Measurements from ENCODE around the gene TMEM163.

TMEM163 gene

DNA sequence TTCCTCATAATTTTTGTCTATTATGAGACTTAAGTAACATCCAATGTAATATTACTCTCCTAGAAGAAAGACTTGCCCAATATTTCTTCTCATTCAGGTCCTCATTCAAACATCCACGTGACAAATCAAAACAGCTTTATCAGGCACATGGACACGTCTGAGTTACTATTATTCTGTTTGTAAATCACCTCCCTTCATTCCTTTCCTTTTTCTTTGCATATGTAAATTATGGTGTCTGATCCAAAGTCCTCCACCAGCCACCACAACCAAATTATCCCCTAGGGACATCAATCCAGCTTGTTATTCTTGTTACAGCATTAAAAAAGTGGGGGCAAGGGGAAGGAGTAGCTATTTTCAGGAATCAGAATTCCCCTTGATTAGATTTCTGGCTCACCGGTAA is 7.1 kb downstream of the TMEM163 start:
- DNase-seq (ENCODE audit: low read depth), result no peak
- no peak for TF ChIP-seq CTCF (IDR thresholded peaks at IDR 0.05; ENCODE audit: insufficient read depth, low read depth, low read length, missing control alignments)
- no peak overlapping the region for H3K4me3 ChIP-seq (ENCODE audit: low read depth, low read length)

GRCh38 chr2:134707330-134707676 is 11.5 kb downstream of the TMEM163 start:
- no peak overlapping the region for H3K4me3 ChIP-seq (ENCODE audit: low read depth, low read length)
- TF ChIP-seq CTCF (IDR thresholded peaks at IDR 0.05; ENCODE audit: insufficient read depth, low read depth, low read length, missing control alignments), result no peak
- no peak for DNase-seq (ENCODE audit: low read depth)

DNA sequence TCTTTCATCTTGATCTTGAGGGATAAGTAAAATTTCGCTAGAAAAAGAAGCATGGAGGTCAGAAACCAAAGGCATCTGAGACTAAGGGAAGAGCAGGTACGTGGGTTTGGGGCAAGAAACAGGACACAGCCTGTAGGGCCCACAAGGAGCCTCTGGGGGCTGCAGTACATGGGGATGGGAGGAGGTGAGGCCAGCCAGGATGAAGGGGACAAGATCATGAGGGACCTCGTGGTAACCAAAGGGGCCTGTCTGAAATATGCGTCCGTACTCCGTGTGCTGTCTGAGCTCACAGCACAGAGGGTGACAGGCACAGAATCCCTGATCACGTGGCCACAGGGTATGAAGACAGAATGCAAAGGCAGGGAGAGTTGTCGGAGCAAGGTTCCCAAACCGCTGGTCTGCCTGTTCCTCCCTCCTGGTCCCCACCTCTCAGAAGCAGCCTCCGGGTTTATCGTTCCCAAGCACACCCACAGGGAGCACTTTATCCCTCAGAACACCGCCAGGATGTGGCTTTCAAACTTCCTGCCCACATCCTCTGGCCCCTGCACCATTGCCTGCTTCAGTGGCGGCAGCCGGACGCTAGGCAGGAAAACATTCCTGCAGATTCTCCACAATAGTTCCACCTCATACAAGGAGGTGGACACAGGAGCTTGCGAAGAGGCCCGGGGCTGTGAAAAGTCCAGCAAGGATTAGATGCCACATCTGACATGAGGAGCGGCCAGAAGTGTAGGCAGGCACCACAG is 12.0 kb downstream of the TMEM163 start:
- no peak for TF ChIP-seq CTCF (IDR thresholded peaks at IDR 0.05; ENCODE audit: insufficient read depth, low read depth, low read length, missing control alignments)
- H3K4me3 ChIP-seq (ENCODE audit: low read depth, low read length), result no peak overlapping the region
- no peak for DNase-seq (ENCODE audit: low read depth)

DNA sequence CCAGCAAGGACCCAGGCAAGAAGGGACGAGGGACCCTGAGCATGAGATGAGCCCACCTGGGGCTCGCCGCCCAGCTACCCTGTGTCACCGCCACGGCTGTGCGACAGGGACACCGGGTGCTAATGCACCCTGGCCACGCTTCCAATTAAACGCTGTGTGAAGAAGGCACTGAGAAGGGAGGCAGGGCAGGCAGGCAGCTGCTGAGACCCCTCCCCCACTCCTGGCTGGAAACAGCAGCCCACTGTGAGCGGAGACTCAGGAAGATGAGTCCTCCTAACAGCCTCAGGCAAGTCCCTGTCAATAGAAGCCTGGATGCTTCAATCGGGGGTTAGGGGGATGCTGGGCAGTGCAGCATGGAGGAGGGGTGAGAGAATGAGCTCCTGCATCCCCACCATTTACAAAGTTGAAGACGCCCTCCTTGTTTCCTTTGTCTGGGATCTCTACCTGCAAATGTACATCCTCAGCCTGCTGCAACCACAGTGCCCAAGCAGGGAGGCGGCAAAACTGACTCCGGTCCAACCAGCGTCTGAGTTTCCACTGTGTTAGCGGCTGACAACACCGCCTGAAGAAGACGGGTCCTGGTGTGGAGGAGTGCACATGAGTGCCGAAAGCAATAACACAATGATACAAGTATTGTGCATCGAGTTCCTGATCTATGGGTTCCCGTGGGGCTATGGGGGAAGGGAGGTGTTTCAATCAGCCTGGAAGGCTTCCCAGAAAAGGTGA is 12.8 kb downstream of the TMEM163 start:
- H3K4me3 ChIP-seq (ENCODE audit: low read depth, low read length), result no peak overlapping the region
- no peak for TF ChIP-seq CTCF (IDR thresholded peaks at IDR 0.05; ENCODE audit: insufficient read depth, low read depth, low read length, missing control alignments)
- DNase-seq (ENCODE audit: low read depth), result no peak

GRCh38 chr2:134704173-134704572 is 14.6 kb downstream of the TMEM163 start:
- no peak for DNase-seq (ENCODE audit: low read depth)
- no peak for TF ChIP-seq CTCF (IDR thresholded peaks at IDR 0.05; ENCODE audit: insufficient read depth, low read depth, low read length, missing control alignments)
- H3K4me3 ChIP-seq (ENCODE audit: low read depth, low read length), result no peak overlapping the region

DNA sequence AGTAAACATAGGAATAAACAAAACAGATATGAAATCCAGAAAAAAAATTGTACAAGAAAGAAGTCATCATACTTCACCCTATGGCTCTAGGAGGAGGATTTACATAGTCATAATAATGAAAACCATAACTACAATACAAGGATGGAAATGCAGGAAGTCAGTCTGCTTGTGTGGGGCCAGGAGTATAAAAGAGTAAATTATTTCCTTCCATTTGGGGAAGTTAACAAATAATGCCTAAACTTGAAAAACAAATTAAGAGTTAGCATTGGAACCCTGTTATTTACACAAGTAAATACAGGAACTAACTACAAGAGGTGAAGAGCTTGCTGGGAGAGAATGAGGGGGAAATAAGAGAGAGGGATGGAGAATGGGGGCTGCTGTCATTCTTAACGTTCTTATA is 15.4 kb downstream of the TMEM163 start:
- no peak for TF ChIP-seq CTCF (IDR thresholded peaks at IDR 0.05; ENCODE audit: insufficient read depth, low read depth, low read length, missing control alignments)
- H3K4me3 ChIP-seq (ENCODE audit: low read depth, low read length), result no peak overlapping the region
- DNase-seq (ENCODE audit: low read depth), result no peak
